H1 (cell line): Measurements from ENCODE around the gene ATF7IP. TPM values are rescaled to one million over a fixed set of nuclear protein-coding genes. Genes with fewer than 3 reads are reported as not detected.
A peak's percentile ranks its signal among the peaks of the same experiment; 100 is the strongest.

Experiments
- CTCF ChIA-PET: fragments of 300-600 bp; sonication (Branson Sonifier 250); formaldehyde crosslinking; loops from one replicate; lab custom pipeline; 2021; ENCODE audit not compliant: partially characterized antibody; lab: Charles Lee
- POLR2A ChIA-PET: fragments of 300-600 bp; sonication (Branson Sonifier 250); formaldehyde crosslinking; loops from one replicate; lab custom pipeline; 2021; ENCODE audit warnings: inconsistent platforms; ENCODE audit not compliant: partially characterized antibody; lab: Charles Lee
- DNase-seq, 2 experiments: peaks; one replicate each; pipeline versions ENCODE4 v3.0.0 to v3.0.0-alpha.2; 2010 to 2022; ENCODE audit warnings: low spot score in 2 of 2, low read depth in 1 of 2, mixed read lengths in 1 of 2
- FAIRE-seq: peaks from 2 replicates; lab custom pipeline; 2011; peaks lifted over from hg19 to GRCh38; lab: Jason Lieb, UNC
- H2AFZ ChIP-seq: 2 replicates; pipeline ENCODE4 v1.8.1; 2012; ENCODE audit warnings: low read length, inconsistent platforms
- H2AK5ac ChIP-seq: 2 replicates; pipeline ENCODE4 v1.6.1; 2013; ENCODE audit warnings: low read depth, low read length
- H2BK120ac ChIP-seq: replicated peaks from 2 replicates; pipeline ENCODE3; 2013; ENCODE audit warnings: low read depth, low read length, inconsistent platforms
- H2BK12ac ChIP-seq: 2 replicates; pipeline ENCODE4 v1.6.1; 2013; ENCODE audit warnings: low read depth, low read length
- H2BK15ac ChIP-seq: 2 replicates; pipeline ENCODE4 v1.6.1; 2013; ENCODE audit warnings: low read length
- H2BK20ac ChIP-seq: 2 replicates; pipeline ENCODE4 v1.6.1; 2013; ENCODE audit warnings: low read length
- H2BK5ac ChIP-seq: 2 replicates; pipeline ENCODE4 v1.6.1; 2013; ENCODE audit warnings: low read depth, low read length
- H3K14ac ChIP-seq: 2 replicates; pipeline ENCODE4 v1.6.1; 2013; ENCODE audit warnings: inconsistent platforms; ENCODE audit not compliant: insufficient read length
- H3K18ac ChIP-seq: 2 replicates; pipeline ENCODE4 v1.6.1; 2013; ENCODE audit warnings: low read length; ENCODE audit errors: extremely low read depth
- H3K23ac ChIP-seq: 2 replicates; pipeline ENCODE4 v1.6.1; 2013; ENCODE audit warnings: inconsistent platforms; ENCODE audit not compliant: insufficient read length
- H3K23me2 ChIP-seq: 2 replicates; pipeline ENCODE4 v1.6.1; 2013; ENCODE audit warnings: low read depth, low read length
- H3K27ac ChIP-seq: 2 replicates; pipeline ENCODE4 v1.6.1; 2011; ENCODE audit warnings: low read depth, low read length, inconsistent platforms
- H3K27me3 ChIP-seq, 4 experiments: replicated peaks in 1 of 4; 1 replicate in 1 of 4; 2 replicates in 3 of 4; pipeline versions ENCODE4 v1.6.1 to v1.8.1; 2011 to 2013; ENCODE audit warnings: low read length in 3 of 4, mild to moderate bottlenecking in 3 of 4, inconsistent platforms in 2 of 4, mixed read lengths in 2 of 4, moderate library complexity in 1 of 4; ENCODE audit not compliant: control insufficient read depth in 3 of 4, insufficient read depth in 3 of 4; ENCODE audit errors: extremely low read depth in 1 of 4
- H3K36me3 ChIP-seq, 4 experiments: 2 replicates each; pipeline versions ENCODE4 v1.6.1 to v1.8.1; 2011 to 2013; ENCODE audit warnings: mild to moderate bottlenecking in 4 of 4, low read length in 3 of 4, moderate library complexity in 2 of 4, control low read depth in 1 of 4, inconsistent platforms in 1 of 4; ENCODE audit not compliant: insufficient read depth in 4 of 4, control insufficient read depth in 2 of 4
- H3K4ac ChIP-seq: replicated peaks from 2 replicates; pipeline ENCODE3; 2013; ENCODE audit warnings: low read length, low read depth, mixed read lengths, inconsistent platforms; ENCODE audit not compliant: insufficient read length
- H3K4me1 ChIP-seq, 4 experiments: replicated peaks in 1 of 4; 1 replicate in 1 of 4; 2 replicates in 3 of 4; pipeline versions ENCODE4 v1.6.1 to v1.8.1; 2011 to 2013; ENCODE audit warnings: low read length in 3 of 4, inconsistent platforms in 2 of 4, mixed read lengths in 1 of 4; ENCODE audit not compliant: insufficient read depth in 4 of 4, control insufficient read depth in 3 of 4
- H3K4me2 ChIP-seq, 2 experiments: 2 replicates each; pipeline versions ENCODE4 v1.6.1 to v1.8.1; 2011 to 2013; ENCODE audit warnings: low read depth in 2 of 2, low read length in 2 of 2, control low read depth in 1 of 2, inconsistent platforms in 1 of 2, mild to moderate bottlenecking in 1 of 2; ENCODE audit not compliant: insufficient read depth in 1 of 2
- H3K4me3 ChIP-seq, 4 experiments: fragments of 200-600, 300-600 bp in 1 of 4; sonication (generic), shearing (Covaris generic), sonication (Bioruptor Twin) in 1 of 4; 2 replicates each; pipeline versions ENCODE4 v1.5.1 to v1.8.1; 2011 to 2016; ENCODE audit warnings: low read length in 4 of 4, low read depth in 3 of 4, control low read depth in 2 of 4, inconsistent platforms in 2 of 4, mild to moderate bottlenecking in 2 of 4, mixed read lengths in 1 of 4, moderate library complexity in 1 of 4; ENCODE audit not compliant: insufficient read depth in 2 of 4; ENCODE audit errors: extremely low read depth in 1 of 4
- H3K56ac ChIP-seq: replicated peaks from 2 replicates; pipeline ENCODE3; 2013; ENCODE audit warnings: low read depth, mild to moderate bottlenecking, mixed read lengths, low read length, inconsistent platforms; ENCODE audit not compliant: insufficient read length
- H3K79me1 ChIP-seq: 2 replicates; pipeline ENCODE4 v1.6.1; 2013; ENCODE audit warnings: low read depth, low read length, control low read depth
- H3K79me2 ChIP-seq, 2 experiments: 2 replicates each; pipeline versions ENCODE4 v1.6.1 to v1.8.1; 2012 to 2013; ENCODE audit warnings: low read length in 2 of 2, mild to moderate bottlenecking in 2 of 2, inconsistent platforms in 1 of 2; ENCODE audit not compliant: insufficient read depth in 2 of 2, control insufficient read depth in 1 of 2
- H3K9ac ChIP-seq, 4 experiments: replicated peaks in 1 of 4; 1 replicate in 1 of 4; 2 replicates in 3 of 4; pipeline versions ENCODE4 v1.6.1 to v1.8.1; 2011 to 2013; ENCODE audit warnings: low read depth in 3 of 4, low read length in 3 of 4, control low read depth in 2 of 4, mild to moderate bottlenecking in 2 of 4, moderate library complexity in 2 of 4, inconsistent platforms in 1 of 4; ENCODE audit errors: extremely low read depth in 1 of 4
- H3K9me3 ChIP-seq, 2 experiments: 2 replicates each; pipeline versions ENCODE4 v1.6.1 to v1.8.1; 2012 to 2013; ENCODE audit warnings: mild to moderate bottlenecking in 2 of 2, moderate library complexity in 2 of 2, control low read depth in 1 of 2, inconsistent platforms in 1 of 2, low read depth in 1 of 2, low read length in 1 of 2, mixed read lengths in 1 of 2; ENCODE audit not compliant: insufficient read depth in 2 of 2
- H4K20me1 ChIP-seq, 2 experiments: replicated peaks in 1 of 2; 2 replicates each; pipeline versions ENCODE3 to v1.8.1; 2011 to 2013; ENCODE audit warnings: inconsistent platforms in 2 of 2, low read length in 2 of 2, mild to moderate bottlenecking in 1 of 2; ENCODE audit not compliant: insufficient read depth in 2 of 2, control insufficient read depth in 1 of 2
- H4K5ac ChIP-seq: 2 replicates; pipeline ENCODE4 v1.6.1; 2013; ENCODE audit warnings: low read length, low read depth, mixed read lengths, inconsistent platforms; ENCODE audit not compliant: insufficient read length
- H4K8ac ChIP-seq: 2 replicates; pipeline ENCODE4 v1.8.0; 2013; ENCODE audit warnings: mild to moderate bottlenecking, moderate library complexity, low read length, inconsistent platforms; ENCODE audit not compliant: insufficient read depth; ENCODE audit errors: extremely low read depth
- H4K91ac ChIP-seq: replicated peaks from 2 replicates; pipeline ENCODE3; 2013; ENCODE audit warnings: low read length, mixed read lengths, inconsistent platforms; ENCODE audit not compliant: insufficient read length
- CBX8 ChIP-seq: fragments of 300-800, 300-1000 bp; sonication (generic); IDR thresholded peaks from 2 replicates; pipeline ENCODE4 v1.7.1; 2016; ENCODE audit warnings: low read depth, low read length, borderline replicate concordance
- CEBPB ChIP-seq: IDR thresholded peaks from 2 replicates; pipeline ENCODE4 v1.6.1; 2012; ENCODE audit warnings: low read depth, low read length
- EGR1 ChIP-seq: IDR thresholded peaks from 2 replicates; pipeline ENCODE4 v1.6.1; 2011; ENCODE audit warnings: low read depth, low read length, borderline replicate concordance
- EZH2 ChIP-seq: fragments of 200-600 bp; sonication (generic); IDR thresholded peaks from 2 replicates; pipeline ENCODE4 v1.7.1; 2012; ENCODE audit warnings: low read depth, mild to moderate bottlenecking, moderate library complexity, low read length, inconsistent platforms; ENCODE audit not compliant: severe bottlenecking
- RXRA ChIP-seq: IDR thresholded peaks from 2 replicates; pipeline ENCODE4 v1.6.1; 2011; ENCODE audit warnings: low read depth, mild to moderate bottlenecking, low read length, moderate library complexity; ENCODE audit not compliant: insufficient read depth
- SAP30 ChIP-seq: fragments of 300-600 bp; sonication (generic); IDR thresholded peaks from 2 replicates; pipeline ENCODE4 v1.7.1; 2012; ENCODE audit warnings: low read length, moderate library complexity, mild to moderate bottlenecking, inconsistent platforms; ENCODE audit not compliant: insufficient read depth, insufficient replicate concordance
- SIN3A ChIP-seq, 2 experiments: IDR thresholded peaks in 1 of 2; conservative IDR thresholded peaks in 1 of 2; 2 replicates each; pipeline ENCODE4 v1.6.1; 2011 to 2012; ENCODE audit warnings: low read length in 2 of 2, improper control_type of control experiment in 1 of 2, low read depth in 1 of 2, mild to moderate bottlenecking in 1 of 2
- SIX5 ChIP-seq: IDR thresholded peaks from 2 replicates; pipeline ENCODE4 v1.6.1; 2011; ENCODE audit warnings: mild to moderate bottlenecking, low read depth, low read length
- TEAD4 ChIP-seq: IDR thresholded peaks from 2 replicates; pipeline ENCODE4 v1.6.1; 2012; ENCODE audit warnings: low read depth, low read length, inconsistent platforms, mixed read lengths
- WGBS, 2 experiments: shearing (Covaris generic) in 1 of 2; methylation state at CpG; one replicate each; pipeline versions ENCODE4 v1.1.6 to v1.1.7; 2013 to 2015; ENCODE audit warnings: low lambda C conversion rate in 2 of 2, mixed read lengths in 2 of 2, inconsistent platforms in 1 of 2, low coverage in 1 of 2, missing lambda C conversion rate in 1 of 2; ENCODE audit not compliant: insufficient replicate concordance in 2 of 2, insufficient coverage in 1 of 2, insufficient read length in 1 of 2; ENCODE audit errors: extremely low coverage in 1 of 2, missing lambda C conversion rate in 1 of 2; 5-methylcytosine and 5-hydroxymethylcytosine counted together
- polyA plus RNA-seq, 7 experiments: library from polyadenylated mRNA; depleted of rRNA in 3 of 7; stranded (reverse) in 5 of 7; unstranded in 2 of 7; fragments of >200 nt in 5 of 7; fragments of 200-250 nt in 2 of 7; gene quantifications; 1 replicate in 5 of 7; 2 replicates in 1 of 7; 4 replicates in 1 of 7; pipeline versions ENCODE4 v1.2.1 to v1.2.3, GENCODE V29; 2011 to 2013; ENCODE audit warnings: missing spikeins in 2 of 7, mixed read lengths in 2 of 7
- total RNA-seq: library from RNA; stranded (reverse); fragmentation: NEBNext Ultra II Directional; extraction: Animal tissue kit (Norgen Biotek cat#: 25700); gene quantifications from 2 replicates; pipeline ENCODE4 v1.2.1, GENCODE V29; 2021

Gene ATF7IP
- total and polyA plus RNA-seq, 2 of the 8 experiments (the other 6 are each of a cell fraction or from before 2014, with no cell fraction given) = 34.2 to 148 TPM

DNA sequence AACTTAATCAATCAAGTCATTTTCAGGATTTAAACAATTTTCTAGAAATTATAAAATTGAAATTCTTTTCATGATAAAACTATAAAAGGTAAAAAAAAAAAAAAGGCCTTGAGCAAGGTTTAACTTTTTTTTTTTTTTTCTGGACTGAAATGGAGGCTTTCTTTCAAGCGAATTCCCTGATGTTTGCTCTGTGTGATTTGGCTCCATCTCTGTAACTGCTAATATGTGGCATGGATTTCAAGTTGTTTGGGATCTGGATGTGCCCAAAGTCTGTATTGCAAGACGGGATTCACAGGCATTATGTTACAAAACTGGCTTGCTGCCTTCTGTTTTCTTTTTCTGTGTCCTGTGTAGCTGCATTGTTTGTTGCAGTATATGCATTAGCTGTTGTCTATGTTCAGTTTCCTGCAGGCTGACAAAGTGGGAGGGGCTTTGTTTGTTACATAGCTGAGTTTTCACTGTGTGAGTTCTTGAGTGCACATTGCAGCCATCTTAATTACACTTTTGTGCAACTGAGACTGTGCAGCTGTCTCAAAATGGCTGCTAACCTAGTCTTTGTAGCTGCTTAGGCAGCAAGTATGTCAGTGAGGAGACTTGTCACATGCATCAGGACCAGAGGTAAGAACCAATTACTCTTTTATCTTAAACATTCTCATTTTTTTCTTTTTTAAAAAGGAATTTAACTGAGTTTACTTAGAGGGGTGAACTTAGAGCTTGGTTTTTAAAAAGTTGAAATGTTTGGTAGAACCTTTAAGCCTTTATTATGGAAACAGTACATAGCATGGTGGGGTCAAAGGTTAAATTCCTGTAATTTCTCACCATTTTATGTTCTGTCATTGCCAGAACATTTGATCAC lies 19.5 kb downstream of the ATF7IP start:
- Histone ChIP-seq H2BK120ac (peak overlapping the region; percentile 16), H4K8ac (no peak overlapping the region), H3K4ac (no peak overlapping the region), H4K20me1 (peaks cover 0 to 3% of the 10 kb centered on the region in 2 experiments), H2BK15ac (no peak overlapping the region), H3K23me2 (no peaks in the 10 kb centered on the region), H3K79me2 (peaks cover 24 to 99% of the 10 kb centered on the region in 2 experiments), H3K9ac (peak overlapping the region in 3 of 4 experiments; percentile 3 to 46 (median 13); a peak in 5 of 7 replicates), H4K5ac (peak overlapping the region; percentile 47), H4K91ac (peak overlapping the region; percentile 41), H3K14ac (no peak overlapping the region), H3K27ac (peak overlapping the region; percentile 68; the same call in 1 of the 2 replicates), H2AK5ac (0 out of 2 replicates have a peak overlapping the region, but pooled peaks have one; percentile 18), H3K4me1 (peaks cover 0 to 34% (median 7%) of the 10 kb centered on the region in 4 experiments; a peak in 5 of 7 replicates), H2BK20ac (no peak overlapping the region), H3K36me3 (no peaks in the 10 kb centered on the region), H3K4me2 (peak overlapping the region; percentile 35 to 62), H2AFZ (no peak overlapping the region), H3K18ac (peak overlapping the region; percentile 57; the same call in 1 of the 2 replicates), H3K9me3 (no peaks in the 10 kb centered on the region), H2BK12ac (peak overlapping the region; percentile 85), H3K27me3 (no peaks in the 10 kb centered on the region), H2BK5ac (peak overlapping the region; percentile 91), H3K23ac (no peak overlapping the region), H3K56ac (no peak overlapping the region), H3K4me3 (peak overlapping the region in 3 of 4 experiments; percentile 3 to 49 (median 11); a peak in 4 of 8 replicates), H3K79me1 (no peaks in the 10 kb centered on the region)
- WGBS, 2 experiments = 4% methylated on average over 2 of the region's 2 CpGs; no CpG with 5 or more reads in 1 of the 2 experiments
- peak; percentile 94 for FAIRE-seq
- DNase-seq = peak; percentile 33 to 63
- CTCF ChIA-PET = interaction anchor here (0.7 to 3.4 kb wide), 4 partner anchors 9 to 147 kb away, joined by 4 to 18 read pairs (median 11); no protein-coding TSS in a partner anchor
- POLR2A ChIA-PET = interaction anchor here (0.9 to 3.8 kb wide), 8 partner anchors 8 to 133 kb away, joined by 3 to 27 read pairs (median 12); partner anchors contain the start of gene ATF7IP
- TF ChIP-seq SIX5 = no peak
- no peak for TF ChIP-seq SAP30
- no peak for TF ChIP-seq SIN3A (conservative IDR thresholded peaks at IDR 0.05 in 1 of 2, IDR thresholded peaks at IDR 0.05 in 1 of 2; ENCODE audit: low read depth in 1 of 2, low read length in 2 of 2)
- TF ChIP-seq EZH2 = no peak
- no peak for TF ChIP-seq CEBPB
- TF ChIP-seq TEAD4 = peak; percentile 38
- TF ChIP-seq CBX8 = no peak
- no peak for TF ChIP-seq RXRA
- peak; percentile 40 for TF ChIP-seq EGR1
